GM21390 (cell line): ENCODE data around the gene TMEM121B.

Experiments
- ATAC-seq: cut with Tn5 transposase; IDR thresholded peaks from one replicate; pipeline ENCODE4 v1.9.1; 2021; ENCODE audit not compliant: unreplicated experiment

The TMEM121B gene

DNA sequence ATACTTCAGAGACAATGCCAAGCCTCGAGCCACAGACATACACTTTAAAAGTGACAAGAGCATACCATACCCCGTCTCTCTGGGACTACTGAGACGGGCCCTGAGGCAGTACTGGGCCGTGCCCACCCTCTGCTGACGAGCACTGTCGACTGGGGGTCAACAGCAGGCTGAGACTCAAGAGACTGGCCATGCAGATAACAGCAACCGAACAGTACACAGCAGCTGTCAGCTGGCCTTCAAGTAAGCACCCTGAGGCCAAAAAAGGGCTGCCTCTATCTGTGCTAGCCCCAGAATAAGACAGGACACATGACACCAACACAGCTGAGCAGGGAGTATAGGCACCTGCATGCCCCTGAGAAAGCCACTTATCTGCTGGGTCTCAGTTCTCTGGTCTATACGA, 18.9 kb upstream of the TMEM121B start:
- no peak for ATAC-seq

DNA sequence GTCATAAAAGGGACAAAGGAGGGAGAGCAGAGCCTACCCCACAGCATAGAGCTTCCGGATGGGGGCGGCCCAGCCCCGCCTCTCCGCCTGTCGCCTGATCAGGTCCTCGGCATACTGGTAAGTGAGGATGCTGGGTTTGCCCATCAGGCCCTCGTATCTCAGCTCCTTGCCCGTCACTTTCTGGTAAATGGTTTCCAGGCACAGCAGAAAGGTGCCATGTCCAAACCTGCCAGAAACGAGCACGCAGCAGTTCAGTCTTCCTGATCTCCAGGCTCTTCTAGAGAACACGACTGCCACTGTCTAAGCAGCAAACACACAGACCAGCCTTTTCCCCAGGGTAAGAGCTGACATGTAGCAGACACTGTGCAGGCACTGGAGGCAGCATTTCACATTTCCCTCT, 17.4 kb upstream of the TMEM121B start:
- ATAC-seq = no peak

DNA sequence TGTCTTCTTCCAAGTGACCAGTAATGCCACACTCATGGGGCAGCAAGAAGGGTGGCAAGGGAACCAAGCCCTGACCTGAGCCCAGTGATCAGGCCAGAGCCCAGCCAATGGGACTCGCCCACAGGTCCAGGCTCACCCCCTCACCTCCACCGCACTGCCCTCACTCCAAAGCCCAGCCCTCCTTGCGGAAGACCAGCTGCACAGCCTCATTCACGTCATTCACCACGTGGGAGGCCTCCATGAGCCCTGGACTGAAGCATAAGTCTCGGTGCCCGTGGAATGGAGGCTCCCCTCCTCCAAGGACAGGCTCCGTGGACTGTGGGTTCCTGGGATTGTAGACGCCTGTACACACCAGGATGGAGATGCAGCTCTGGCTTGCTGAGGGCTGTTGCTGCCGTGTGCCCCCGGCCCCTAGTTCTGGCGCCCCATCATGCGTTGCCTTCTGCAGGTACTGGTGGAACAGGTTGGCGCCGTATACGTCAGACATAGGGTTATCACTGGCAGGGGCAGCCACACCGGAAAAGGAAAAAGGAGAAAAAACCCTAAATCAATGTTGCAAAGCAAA, 16.8 kb upstream of the TMEM121B start:
- no peak for ATAC-seq

DNA sequence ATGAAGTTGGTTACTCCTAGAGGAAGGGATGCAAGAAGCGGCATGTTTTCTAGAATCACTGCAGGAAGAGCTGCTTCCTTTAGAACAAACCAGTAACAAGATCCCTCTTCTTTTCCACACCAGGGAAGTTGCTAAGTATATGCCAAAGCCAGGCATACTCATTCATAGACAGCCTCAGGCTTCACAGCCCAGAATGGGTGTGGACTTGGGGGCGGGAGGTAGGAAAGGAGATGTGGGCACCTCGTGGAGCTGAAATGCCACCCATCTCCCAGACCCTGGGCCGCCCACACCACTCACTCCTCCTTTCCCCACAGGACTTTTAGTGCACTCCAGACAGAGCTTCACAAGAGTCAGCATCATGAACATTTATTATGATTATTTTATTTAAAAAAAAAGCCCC, 16.0 kb upstream of the TMEM121B start:
- no peak for ATAC-seq

DNA sequence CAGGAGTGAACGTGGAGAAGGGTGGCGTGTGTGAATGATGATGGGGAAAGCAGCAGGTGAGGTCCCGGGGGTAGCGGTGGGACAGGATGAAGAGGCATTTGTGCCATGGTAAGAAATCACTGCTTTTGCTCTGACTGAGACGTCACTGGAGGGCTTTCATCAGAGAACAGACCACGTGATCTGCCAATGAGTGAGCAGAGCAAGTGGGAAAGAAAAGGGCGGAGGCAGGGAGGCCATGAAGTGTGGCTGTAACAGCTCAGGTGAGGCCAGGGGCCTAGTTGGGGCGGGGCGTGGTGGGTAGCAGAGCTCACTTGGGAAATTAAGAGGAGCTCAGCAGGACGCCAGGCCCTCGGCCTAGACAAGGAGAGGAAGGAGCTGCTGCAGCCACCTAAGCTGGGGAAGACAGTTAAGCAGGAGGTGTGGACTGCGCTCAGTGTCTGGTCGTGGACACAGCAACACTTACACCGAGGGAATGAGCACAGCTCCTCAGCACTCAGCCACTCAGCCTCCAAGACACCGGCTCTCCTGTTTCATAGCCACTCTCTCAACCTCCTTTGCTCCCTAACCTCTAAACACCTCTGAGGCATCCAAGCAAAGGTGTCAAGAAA, 14.1 kb upstream of the TMEM121B start:
- ATAC-seq = no peak

DNA sequence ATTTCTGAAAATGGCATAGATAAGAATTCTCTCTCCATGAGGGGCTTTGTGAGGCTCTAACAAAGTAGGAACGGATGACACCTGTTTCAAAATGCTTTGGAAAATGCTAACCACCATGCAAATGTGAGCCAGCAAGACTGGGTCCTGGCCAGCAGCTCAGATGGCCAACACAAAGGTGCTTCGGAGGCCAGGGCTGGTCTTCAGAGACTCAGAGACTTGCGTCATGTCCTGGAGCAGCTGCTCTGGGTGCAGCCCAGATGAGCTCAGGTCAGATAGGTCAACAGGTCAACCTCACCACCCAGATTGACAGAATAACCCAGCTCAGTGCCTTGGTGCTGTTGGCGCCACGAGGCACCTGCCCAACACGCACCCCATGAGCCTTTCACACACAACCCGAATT, 12.0 kb upstream of the TMEM121B start:
- no peak for ATAC-seq

DNA sequence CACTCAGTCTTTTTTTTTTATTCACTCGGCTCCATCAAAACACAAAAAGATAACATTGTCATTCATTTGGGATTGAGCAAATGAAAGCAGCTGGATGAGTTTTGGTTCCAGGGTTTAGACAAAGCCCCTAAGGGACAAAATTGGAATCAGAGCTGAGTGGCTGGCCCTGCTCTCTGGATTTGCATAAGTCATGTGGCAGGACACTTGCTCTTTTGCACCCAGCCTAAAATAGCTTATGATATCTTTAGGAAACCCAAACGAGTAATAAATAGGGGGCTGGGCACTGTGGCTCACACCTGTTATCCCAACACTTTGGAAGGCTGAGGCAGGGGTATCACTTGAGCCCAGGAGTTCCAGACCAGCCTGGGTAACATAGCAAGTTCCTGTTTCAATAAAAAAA, 11.0 kb upstream of the TMEM121B start:
- no peak for ATAC-seq

DNA sequence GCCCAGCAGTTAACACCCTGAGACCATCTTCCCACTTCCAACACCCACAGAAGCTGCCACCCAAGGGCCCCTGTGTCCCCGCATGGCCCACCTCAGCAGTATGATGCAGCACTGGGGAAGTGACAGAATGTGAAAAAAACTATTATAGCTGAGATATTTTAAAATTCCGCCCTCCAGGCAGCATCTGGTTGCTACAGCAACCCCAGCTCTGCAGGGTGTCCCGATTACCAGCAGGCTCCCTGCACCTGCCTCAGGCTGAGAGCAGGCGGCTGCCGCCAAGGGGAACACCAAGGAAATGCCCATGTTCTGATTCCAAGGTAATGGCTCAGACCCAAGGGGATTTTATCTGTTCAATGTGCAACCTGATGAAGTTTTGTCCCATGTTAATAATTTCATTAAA, 10.5 kb upstream of the TMEM121B start:
- ATAC-seq = no peak

DNA sequence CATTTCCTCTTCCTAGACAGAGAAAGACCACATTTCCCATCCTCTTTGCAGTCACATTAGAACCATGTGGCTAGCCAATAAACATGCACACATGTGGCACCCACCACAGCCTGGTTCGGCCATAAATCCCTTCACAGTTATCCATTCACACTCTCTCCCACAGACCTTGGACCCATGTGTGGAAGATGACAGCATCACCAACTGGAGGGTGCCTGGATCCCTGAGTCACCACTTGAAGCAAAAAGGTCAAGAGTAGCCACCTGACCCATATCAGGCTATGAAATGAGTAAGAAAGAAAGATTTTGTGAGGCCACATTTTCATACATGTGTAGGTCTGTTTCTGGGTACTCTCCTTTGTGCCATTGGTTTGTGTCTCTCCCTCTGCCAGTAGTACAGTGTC, 9.0 kb upstream of the TMEM121B start:
- no peak for ATAC-seq

DNA sequence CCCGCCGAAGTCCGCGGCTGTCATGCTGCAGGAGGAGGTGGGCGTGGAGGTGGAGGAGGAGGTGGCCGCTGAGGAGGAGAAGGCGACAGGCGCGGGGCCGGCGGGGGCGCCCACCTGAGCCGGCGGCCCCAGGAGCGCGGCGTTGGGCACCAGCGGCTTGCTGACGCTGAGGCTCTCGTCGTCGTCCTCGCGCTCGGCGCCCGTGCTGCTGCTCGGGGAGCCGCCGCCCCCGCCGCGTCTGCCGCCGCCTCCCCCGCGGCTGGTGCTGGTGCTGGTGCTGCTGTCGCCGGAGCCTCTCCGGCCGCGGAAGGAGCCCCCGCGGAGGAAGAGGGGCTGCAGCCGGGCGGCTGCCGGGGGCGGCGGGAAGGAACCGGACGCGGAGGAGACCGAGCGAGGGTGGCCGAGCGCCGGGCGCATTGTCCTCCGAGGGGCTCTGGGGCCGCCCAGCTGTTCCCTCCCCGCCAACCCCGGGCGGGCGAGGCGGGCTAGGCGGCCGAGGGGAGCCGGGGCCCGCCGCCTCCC, 388 bp downstream of the TMEM121B start:
- no peak for ATAC-seq

DNA sequence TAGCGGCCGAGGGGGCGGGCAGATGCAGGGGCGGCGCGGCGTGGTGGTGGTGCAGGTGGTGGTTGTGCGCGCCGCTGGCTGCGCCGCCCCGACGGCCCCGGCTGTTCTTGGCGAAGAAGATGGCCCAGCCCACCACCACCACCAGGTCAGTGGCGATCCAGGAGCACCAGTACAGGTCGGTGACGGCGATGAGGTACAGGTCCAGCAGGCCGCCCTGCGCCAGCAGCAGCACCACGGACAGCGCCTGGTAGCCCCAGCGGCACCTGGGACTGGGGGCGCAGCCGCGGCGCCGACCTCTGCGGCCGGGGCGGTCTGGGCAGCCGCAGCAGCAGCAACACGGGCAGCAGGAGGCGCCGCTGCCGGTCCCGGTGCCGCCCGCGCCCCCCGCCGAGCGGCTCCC, 879 bp downstream of the TMEM121B start:
- ATAC-seq = no peak

DNA sequence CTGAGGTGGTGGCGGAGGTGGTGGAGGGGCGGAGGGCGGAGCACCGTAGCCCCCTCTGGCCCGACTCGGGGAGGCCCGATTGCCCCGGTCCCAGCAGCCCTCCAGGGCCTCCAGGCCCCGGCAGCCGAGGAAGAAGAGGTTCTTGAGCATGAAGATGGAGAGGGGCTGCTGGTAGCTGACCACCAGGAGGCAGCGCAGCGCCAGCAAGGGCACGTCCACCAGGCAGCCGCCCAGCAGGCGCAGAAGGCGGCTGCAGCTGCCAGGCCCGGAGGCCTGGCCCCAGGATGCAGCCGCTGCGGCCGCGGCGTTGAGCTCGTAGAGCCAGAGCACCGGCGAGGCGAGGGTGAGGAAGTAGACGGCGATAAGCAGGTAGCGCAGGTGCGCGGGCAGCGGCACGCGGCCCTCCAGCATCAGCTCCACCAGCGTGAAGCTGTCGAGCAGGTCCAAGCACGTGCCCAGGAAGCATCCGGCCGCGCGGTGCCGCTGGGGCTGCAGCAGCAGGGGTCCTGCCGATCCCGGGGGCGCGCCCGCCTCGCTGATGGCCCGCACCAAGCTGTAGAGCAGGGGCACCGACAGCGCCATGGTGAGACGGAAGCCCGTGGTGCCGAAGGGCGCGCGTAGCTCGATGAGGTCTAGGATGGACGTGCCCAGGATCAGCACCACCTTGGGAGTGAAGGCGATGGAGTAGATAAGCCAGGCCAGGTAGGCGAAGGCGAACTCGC, 1.5 kb downstream of the TMEM121B start:
- no peak for ATAC-seq

DNA sequence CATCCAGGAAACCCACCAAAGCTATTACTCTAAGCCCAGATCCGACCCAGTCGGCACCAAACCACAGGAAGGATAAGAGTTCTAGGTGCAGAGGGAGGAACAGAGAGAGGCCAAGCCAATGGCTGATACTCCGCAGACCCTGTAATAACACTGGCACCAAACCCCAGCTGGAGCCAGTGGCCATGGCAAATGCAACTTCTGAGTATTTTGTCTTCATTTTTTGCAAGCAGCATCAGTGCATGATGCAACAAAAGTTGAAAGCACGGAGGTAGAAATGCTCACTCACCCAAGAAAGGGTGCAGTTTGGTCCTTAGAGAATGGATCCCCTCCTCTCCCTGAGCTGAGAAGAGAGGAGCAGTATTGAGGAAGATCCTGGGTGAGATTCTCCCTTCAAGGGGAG, 2.8 kb downstream of the TMEM121B start:
- ATAC-seq = no peak

DNA sequence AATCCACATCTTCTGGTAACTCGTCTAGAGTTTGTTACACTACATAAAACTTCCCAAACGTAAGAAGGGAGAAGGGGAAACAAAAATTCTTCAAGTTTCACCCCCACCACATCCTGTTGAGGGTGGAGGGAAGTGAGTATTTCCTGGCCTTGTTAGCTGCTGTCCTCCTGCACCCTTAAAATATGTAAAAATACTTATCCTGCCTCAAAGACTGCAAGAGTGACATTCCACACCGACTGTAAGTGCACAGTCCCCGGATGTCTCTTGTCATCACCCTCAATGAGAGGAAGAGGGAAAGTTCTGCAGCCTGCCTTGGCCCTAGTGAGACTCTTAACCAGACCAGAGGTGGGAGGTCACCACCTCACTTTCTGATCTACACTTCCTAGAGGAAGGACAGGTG, 3.3 kb downstream of the TMEM121B start:
- no peak for ATAC-seq

DNA sequence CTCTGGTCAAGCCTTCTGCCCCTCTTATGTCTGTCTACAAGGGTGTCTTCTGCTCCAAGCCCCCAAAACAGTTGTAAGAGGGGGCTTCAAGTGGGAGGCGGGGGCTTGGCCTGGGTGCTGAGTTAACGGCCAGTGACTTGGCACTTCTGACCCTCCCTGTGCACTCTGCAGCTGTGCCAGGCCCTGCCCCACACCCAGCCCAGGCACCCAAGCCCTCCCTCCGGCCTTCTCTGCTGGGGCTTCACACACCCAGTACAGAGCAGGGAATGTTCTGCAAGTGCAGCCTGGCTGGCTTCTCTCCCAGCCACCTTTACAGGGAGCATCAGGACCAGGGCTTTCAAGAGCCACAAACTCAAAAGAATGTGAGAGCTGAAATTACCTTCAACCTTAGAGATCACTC, 3.8 kb downstream of the TMEM121B start:
- no peak for ATAC-seq

DNA sequence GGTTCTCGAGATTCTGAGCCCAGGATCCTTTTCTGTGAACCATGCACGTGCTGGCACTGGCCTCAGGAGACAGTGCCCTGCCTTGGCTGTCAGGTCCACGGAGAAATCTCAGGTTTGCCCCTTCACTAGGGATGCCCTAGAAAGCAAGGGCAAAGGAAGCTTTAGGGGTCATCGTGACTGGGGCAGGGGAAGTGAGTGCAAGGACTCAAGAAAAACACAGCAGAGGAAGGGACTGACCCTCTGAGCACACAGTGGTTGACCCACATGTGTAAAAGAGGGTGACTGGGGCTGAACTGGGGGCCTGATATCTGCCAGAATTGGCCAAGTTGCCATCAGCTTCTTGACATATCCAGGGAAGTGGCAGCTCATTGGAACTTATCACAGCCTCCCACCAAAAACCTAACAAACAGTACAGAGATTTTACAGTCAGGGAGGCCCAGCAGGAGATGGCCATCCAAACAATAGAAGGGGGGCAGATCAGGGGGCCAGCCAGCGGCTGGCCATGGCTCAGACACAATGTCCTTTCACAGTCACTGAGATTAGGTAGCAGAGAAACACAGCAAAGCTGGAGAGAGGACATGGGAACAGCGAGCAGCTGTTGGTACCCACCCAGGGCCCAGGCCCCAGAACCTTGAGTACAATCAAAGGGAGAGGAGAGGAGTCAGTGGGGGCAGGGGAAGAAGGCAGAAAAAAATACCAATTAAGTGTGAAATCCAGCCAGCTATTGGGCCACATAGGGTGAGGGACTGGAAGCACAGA, 4.4 kb downstream of the TMEM121B start:
- ATAC-seq = no peak

DNA sequence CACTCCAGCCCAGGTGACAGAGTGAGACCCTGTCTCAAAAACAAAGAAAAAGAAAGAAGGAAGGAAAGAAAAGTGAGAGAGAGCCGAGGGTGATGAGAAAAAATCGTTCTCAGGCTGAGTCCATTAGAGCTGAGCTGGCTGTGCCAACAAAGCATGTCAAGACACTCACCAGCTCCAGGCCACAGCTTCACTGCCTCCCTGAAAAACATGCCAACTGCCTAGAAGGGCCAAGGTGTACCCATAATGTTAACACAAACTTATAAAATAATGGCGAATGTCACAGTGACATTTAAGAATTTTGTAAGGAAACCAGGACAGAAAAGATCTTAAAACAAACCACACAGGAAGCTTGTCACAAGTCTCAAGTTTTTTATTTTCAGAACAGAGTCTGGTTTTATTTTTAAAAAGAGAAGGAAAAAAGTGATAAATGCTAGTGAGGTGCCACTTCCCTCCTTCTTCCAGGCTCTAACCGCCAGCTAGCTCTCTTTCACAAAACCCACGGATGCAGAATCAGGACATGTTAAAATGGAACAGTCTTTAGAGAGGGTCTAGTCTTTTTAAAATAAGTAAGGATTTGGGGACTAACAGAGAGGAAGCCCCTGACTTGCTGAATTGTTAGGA, 5.1 kb downstream of the TMEM121B start:
- ATAC-seq = no peak

DNA sequence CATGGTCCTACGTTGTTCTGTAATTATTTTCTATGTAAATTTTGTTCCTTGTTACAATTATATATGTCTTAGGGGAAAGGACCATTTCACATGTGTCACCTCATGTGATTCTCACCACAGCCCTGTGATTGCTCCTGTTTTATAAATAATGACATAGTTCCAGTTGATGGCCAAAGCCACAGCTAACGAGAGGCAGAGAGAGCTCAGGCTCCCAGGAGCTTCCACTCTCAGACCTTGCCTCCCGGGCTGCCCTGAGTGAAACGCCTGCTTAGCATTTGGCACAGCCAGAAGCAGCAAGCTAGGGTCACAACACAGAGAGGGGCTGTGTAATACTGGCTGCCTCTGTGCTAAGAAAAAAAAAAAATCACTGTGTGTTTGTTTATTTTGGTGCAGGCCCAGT, 5.9 kb downstream of the TMEM121B start:
- no peak for ATAC-seq

DNA sequence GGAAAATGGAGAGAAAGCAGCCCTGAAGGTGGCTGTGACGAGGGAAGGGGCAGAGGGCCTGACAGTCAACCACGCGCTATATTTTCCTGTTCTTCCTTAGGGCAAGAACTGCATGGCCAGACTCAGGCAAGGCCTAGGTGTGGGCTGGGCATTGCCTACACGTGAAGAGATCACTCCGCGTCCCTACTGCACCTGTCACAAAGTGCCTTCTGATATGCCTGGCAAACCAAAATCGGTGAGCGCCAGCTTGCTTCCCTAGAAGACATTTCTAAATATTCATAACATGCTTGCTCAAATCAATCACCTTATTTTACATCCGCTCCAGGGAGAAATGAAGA, 6.3 kb downstream of the TMEM121B start:
- ATAC-seq = no peak

DNA sequence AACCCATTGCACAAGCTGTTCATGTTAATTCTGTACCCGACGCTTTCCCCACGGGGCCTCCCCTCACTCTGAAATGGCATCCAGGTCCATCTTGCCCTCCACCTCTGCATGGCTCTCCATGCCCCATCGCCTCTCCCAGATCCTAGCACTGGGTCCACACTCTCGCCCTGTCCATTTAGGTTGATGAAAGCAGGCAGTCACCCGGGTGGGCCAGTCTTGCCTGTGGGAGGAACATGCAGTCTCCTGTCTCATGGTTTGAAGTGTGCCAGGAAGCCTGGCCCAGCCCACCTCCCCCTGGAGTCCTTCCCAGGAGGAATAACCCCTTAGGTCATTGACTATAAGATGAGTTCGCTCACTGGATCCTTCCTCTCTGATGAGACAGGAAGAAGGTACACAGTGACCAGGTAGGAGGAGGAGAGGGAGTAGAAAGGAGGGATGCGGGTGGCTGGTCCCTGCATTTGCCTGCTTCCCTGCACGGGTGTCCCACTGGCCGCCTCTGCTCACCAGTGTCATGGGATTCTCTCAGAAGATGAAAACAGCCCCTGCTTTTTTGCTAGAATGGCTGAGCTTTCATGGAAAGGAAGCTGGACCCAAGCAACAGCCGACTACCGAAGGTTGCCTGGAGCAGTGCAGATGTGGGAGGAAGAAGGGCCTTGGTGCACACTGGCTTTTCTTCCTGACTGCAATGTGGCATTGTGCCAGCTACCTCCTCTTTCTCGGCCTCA, 6.8 kb downstream of the TMEM121B start:
- ATAC-seq = no peak

DNA sequence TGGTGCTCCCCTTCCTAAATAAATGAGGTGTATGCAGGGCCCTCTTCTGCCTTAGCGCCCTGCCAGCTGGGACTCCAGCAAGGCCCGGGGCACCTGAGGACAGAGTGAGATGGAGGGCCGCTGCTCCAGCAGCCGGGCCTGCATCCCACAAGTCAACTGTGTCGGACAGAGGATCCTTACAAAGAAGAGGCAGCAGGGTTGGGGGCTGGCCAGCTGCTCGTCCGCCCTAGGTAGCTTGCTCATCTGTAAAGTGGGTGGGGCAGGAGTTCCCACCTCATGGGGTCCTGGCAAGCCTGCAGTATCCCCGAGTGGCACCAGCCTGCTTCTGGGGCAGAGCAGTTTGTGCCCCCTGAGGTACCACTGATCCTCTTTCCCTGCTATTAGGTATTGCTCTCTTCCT, 7.6 kb downstream of the TMEM121B start:
- ATAC-seq = no peak
